Coronary artery (tissue), 2 donors: ENCODE measurements around the gene PEX14.

ENCODE experiments used
- DNase-seq: peaks from one replicate; pipeline ENCODE4 v3.0.0-alpha.2; 2017; ENCODE audit warnings: low spot score
- H3K27ac ChIP-seq, 2 donors: fragments of 200-600 bp; sonication (generic); one replicate each; pipeline ENCODE4 v1.5.1; 2016 to 2019
- H3K4me3 ChIP-seq: fragments of 200-600 bp; sonication (generic); 2 replicates; pipeline ENCODE4 v1.5.1; 2016; ENCODE audit warnings: mild to moderate bottlenecking, moderate library complexity
- CTCF ChIP-seq: fragments of 200-600 bp; sonication (generic); IDR thresholded peaks from one replicate; pipeline ENCODE4 v1.5.1; 2019; ENCODE audit warnings: antibody characterized with exemption

The PEX14 gene

GRCh38 chr1:10649517-10650201 is 174.9 kb downstream of the PEX14 start:
- Histone ChIP-seq H3K27ac (no peak overlapping the region), H3K4me3 (no peak overlapping the region)
- no peak for TF ChIP-seq CTCF
- DNase-seq: no peak

- H3K27ac ChIP-seq: no peak overlapping the region
Measured at GRCh38 chr1:10650556-10651388, 176.0 kb downstream of the PEX14 start.

GRCh38 chr1:10651389-10651766 is 176.6 kb downstream of the PEX14 start:
- DNase-seq: no peak
- H3K4me3 ChIP-seq: no peak overlapping the region
- no peak overlapping the region for H3K27ac ChIP-seq
- no peak for TF ChIP-seq CTCF

More at GRCh38 chr1:10650556-10651388, 176.0 kb downstream of the PEX14 start:
- no peak for TF ChIP-seq CTCF
- H3K4me3 ChIP-seq: no peak overlapping the region
- DNase-seq: no peak

- no peak overlapping the region for H3K4me3 ChIP-seq
- TF ChIP-seq CTCF: no peak
- no peak overlapping the region for H3K27ac ChIP-seq
- no peak for DNase-seq
Measured at GRCh38 chr1:10651793-10652192, 177.0 kb downstream of the PEX14 start.

- TF ChIP-seq CTCF: no peak
- Histone ChIP-seq H3K4me3 (no peak overlapping the region), H3K27ac (no peak overlapping the region)
- DNase-seq: no peak
Measured at GRCh38 chr1:10652626-10653025, 177.9 kb downstream of the PEX14 start.

GRCh38 chr1:10653370-10654125 is 178.8 kb downstream of the PEX14 start:
- Histone ChIP-seq H3K4me3 (no peak overlapping the region), H3K27ac (no peak overlapping the region)
- DNase-seq: no peak
- no peak for TF ChIP-seq CTCF
